Transverse colon (tissue), 3 donors: Measurements from ENCODE around the gene UBALD1.

ENCODE experiments used
- CTCF ChIP-seq, 5 experiments: fragments of 200-600 bp in 3 of 5; fragments of 450-650 bp in 2 of 5; sonication (generic) in 3 of 5; IDR thresholded peaks; 1 replicate in 2 of 5; 2 replicates in 3 of 5; pipeline ENCODE4 v1.5.1; 2016 to 2017; ENCODE audit warnings: antibody characterized with exemption in 5 of 5, inconsistent platforms in 3 of 5, mild to moderate bottlenecking in 2 of 5, moderate library complexity in 1 of 5
- EP300 ChIP-seq: sonication (generic); formaldehyde crosslinking; IDR thresholded peaks from one replicate; pipeline ENCODE4 v1.6.1; 2017; ENCODE audit warnings: antibody characterized with exemption, low read depth

GRCh38 chr16:4561596-4561995, 53.1 kb downstream of the UBALD1 start:
- TF ChIP-seq CTCF (IDR thresholded peaks at IDR 0.05): no peak
- no peak for TF ChIP-seq EP300
